ENCODE measurements around the gene RPL36AL. TPM values are rescaled to one million over a fixed set of nuclear protein-coding genes. Genes with fewer than 3 reads are reported as not detected.

The RPL36AL gene
- total and polyA plus RNA-seq, 2 of the 4 experiments (the other 2 are of a cell fraction), result 129 to 313 TPM

DNA sequence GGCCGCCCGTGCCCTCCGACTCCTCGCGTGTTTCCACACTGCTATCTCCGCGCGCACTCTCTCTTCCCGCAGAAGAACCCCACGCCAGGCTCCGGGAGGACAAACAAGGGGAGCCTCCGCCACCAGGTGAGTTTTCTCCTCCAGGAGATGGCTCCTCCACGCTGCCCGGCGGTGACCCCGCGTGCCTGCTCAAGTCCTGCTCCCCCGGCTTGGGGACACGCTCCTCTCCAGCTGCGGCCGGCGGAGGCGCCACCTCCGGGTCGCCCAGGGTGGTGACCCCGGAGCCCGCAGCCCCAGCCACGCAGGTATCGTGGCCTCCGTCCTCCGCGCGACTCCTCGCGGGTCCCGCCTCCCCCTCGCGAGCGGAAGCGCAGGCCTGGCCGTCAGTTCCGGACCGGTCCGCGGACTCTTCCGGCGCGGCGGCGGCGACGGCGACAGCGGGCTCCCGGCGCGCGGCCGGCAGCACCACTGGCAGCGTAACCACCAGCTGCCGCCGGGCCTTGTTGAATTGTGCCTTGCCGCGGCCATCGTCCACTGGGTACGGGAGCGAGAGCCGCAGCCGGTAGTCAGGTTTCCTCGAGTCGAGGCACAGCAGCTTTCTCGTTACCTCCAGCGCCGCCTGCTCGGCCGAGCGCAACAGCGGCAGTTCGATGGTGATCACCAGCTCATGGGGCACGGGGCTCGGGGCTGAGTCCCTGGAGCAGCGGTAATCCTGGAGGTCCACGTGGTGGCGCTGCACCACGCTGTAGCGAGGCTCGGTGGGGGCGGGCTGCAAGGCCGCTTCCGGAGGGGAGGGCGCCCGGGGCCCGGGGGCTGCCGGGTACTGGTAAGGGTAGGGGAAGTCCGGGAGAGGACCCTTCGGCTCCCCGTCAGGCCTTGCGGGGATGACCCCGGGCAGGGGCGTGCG, 13.5 kb upstream of the RPL36AL start (continued):
- TF ChIP-seq, protein P1, sequence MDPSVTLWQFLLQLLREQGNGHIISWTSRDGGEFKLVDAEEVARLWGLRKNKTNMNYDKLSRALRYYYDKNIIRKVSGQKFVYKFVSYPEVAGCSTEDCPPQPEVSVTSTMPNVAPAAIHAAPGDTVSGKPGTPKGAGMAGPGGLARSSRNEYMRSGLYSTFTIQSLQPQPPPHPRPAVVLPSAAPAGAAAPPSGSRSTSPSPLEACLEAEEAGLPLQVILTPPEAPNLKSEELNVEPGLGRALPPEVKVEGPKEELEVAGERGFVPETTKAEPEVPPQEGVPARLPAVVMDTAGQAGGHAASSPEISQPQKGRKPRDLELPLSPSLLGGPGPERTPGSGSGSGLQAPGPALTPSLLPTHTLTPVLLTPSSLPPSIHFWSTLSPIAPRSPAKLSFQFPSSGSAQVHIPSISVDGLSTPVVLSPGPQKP (IDR thresholded peaks at IDR 0.05; ENCODE audit: borderline replicate concordance, low read depth, low read length), result no peak
